Ascending aorta (tissue), 2 donors: ENCODE measurements around the gene NANOS3. TPM values are rescaled to one million over a fixed set of nuclear protein-coding genes. Genes with fewer than 3 reads are reported as not detected.

Experiments
- DNase-seq, 2 donors: peaks; one replicate each; pipeline ENCODE4 v3.0.0-alpha.2; 2019; ENCODE audit warnings: low spot score in 2 of 2
- H3K27ac ChIP-seq, 2 donors: fragments of 200-600 bp; sonication (generic); one replicate each; pipeline ENCODE4 v1.5.1; 2016 to 2017; ENCODE audit warnings: mild to moderate bottlenecking in 1 of 2
- H3K27me3 ChIP-seq: fragments of 200-600 bp; sonication (generic); one replicate; pipeline ENCODE4 v1.5.1; 2017
- H3K36me3 ChIP-seq, 2 donors: fragments of 200-600 bp; sonication (generic); one replicate each; pipeline ENCODE4 v1.5.1; 2016
- H3K4me1 ChIP-seq, 2 donors: fragments of 200-600 bp; sonication (generic); one replicate each; pipeline ENCODE4 v1.5.1; 2016 to 2017; ENCODE audit warnings: mild to moderate bottlenecking in 1 of 2
- H3K4me3 ChIP-seq, 2 donors: fragments of 200-600 bp; sonication (generic); one replicate each; pipeline ENCODE4 v1.5.1; 2016 to 2017; ENCODE audit warnings: mild to moderate bottlenecking in 1 of 2
- H3K9me3 ChIP-seq, 2 donors: fragments of 200-600 bp; sonication (generic); one replicate each; pipeline ENCODE4 v1.5.1; 2016
- intact Hi-C: fragments of 100-400 bp; cut with DNase I; formaldehyde crosslinking; loops from one replicate; pipeline ENCODE4 v1.15.1; 2023
- total RNA-seq: library from RNA; depleted of rRNA; stranded (reverse); fragments of >200 nt; gene quantifications from one replicate; pipeline ENCODE4 v1.1.0, GENCODE V29; 2016
- TF ChIP-seq, protein P1 (sequence below), 3 experiments: fragments of 200-600 bp in 2 of 3; fragments of 450-650 bp in 1 of 3; sonication (generic) in 2 of 3; IDR thresholded peaks; one replicate each; pipeline ENCODE4 v1.5.1; 2016 to 2019; ENCODE audit warnings: antibody characterized with exemption in 3 of 3, mild to moderate bottlenecking in 1 of 3, moderate library complexity in 1 of 3

The NANOS3 gene
- total RNA-seq, 1 donor from 2014 or later, result not detected

GRCh38 chr19:13908674-13909073, 31.7 kb downstream of the NANOS3 start:
- Histone ChIP-seq H3K9me3 (no peaks in the 10 kb centered on the region), H3K27ac (no peak overlapping the region), H3K4me1 (peaks cover 4 to 13% of the 10 kb centered on the region in 2 donors), H3K27me3 (no peaks in the 10 kb centered on the region), H3K36me3 (peaks cover 20 to 32% of the 10 kb centered on the region in 2 donors), H3K4me3 (no peak overlapping the region)
- intact Hi-C loops, result no loop called here
- TF ChIP-seq, protein P1, sequence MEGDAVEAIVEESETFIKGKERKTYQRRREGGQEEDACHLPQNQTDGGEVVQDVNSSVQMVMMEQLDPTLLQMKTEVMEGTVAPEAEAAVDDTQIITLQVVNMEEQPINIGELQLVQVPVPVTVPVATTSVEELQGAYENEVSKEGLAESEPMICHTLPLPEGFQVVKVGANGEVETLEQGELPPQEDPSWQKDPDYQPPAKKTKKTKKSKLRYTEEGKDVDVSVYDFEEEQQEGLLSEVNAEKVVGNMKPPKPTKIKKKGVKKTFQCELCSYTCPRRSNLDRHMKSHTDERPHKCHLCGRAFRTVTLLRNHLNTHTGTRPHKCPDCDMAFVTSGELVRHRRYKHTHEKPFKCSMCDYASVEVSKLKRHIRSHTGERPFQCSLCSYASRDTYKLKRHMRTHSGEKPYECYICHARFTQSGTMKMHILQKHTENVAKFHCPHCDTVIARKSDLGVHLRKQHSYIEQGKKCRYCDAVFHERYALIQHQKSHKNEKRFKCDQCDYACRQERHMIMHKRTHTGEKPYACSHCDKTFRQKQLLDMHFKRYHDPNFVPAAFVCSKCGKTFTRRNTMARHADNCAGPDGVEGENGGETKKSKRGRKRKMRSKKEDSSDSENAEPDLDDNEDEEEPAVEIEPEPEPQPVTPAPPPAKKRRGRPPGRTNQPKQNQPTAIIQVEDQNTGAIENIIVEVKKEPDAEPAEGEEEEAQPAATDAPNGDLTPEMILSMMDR (IDR thresholded peaks at IDR 0.05), result no peak
- no peak for DNase-seq

DNA sequence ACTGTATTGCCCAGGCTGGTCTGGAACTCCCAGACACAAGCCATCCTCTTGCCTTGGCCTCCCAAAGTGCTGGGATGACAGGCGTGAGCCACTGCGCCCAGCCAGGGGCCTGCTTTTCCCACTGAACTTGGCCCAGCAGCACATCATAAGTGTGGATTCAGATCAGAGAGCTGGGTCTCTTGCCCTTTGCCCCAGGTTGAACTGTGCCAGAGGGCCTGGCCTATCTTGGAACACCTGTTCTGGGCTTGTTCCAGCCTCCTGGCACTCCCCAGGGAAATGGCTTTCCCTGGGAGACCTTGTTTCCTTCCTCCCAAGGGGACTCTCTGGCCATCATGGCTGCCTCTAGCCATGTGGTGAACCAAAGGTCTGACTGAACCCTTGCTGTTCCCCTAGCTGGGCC, 32.5 kb downstream of the NANOS3 start:
- Histone ChIP-seq H3K27me3 (no peaks in the 10 kb centered on the region), H3K9me3 (no peaks in the 10 kb centered on the region), H3K4me3 (no peak overlapping the region), H3K4me1 (peaks cover 4 to 13% of the 10 kb centered on the region in 2 donors), H3K36me3 (peaks cover 26 to 39% of the 10 kb centered on the region in 2 donors), H3K27ac (no peak overlapping the region)
- TF ChIP-seq, protein P1 (IDR thresholded peaks at IDR 0.05), result no peak
- no peak for DNase-seq
- intact Hi-C loops, result no loop called here

- Histone ChIP-seq H3K9me3 (no peaks in the 10 kb centered on the region), H3K27ac (no peak overlapping the region), H3K4me1 (no peaks in the 10 kb centered on the region), H3K36me3 (peaks cover 44 to 63% of the 10 kb centered on the region in 2 donors), H3K27me3 (no peaks in the 10 kb centered on the region), H3K4me3 (no peak overlapping the region)
- TF ChIP-seq, protein P1 (IDR thresholded peaks at IDR 0.05), result no peak
- DNase-seq, result no peak
- intact Hi-C loops, result no loop called here
Observed at GRCh38 chr19:13913352-13913751, 36.4 kb downstream of the NANOS3 start.

GRCh38 chr19:13914777-13915176, 37.8 kb downstream of the NANOS3 start:
- DNase-seq, result no peak
- TF ChIP-seq, protein P1 (IDR thresholded peaks at IDR 0.05), result no peak
- H3K36me3 ChIP-seq, result peaks cover 54 to 73% of the 10 kb centered on the region in 2 donors

DNA sequence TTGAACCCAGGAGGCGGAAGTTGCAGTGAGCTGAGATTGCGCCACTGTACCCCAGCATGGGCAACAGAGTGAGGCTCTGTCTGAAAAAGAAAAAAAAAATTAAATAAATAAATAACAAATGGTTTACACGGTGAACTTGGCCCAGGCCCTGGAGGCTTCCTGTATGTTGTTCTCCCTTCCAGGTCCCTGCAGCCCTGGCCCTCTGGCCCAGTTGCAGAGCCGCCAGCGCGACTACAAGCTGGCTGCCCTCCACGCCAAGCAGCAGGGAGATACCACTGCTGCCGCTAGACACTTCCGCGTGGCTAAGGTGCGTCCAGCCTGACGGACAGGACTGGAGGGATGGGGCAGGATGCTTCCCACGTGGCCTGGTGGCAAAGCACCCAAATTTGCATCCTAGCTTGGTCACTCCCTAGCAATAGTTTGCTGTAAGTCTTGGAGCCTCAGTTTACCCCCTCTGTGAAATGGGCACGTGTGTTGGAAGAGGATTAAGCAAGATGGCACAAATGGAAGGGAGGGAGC, 41.0 kb downstream of the NANOS3 start:
- H3K27me3 ChIP-seq, result no peaks in the 10 kb centered on the region
- no peak for DNase-seq
- no peak overlapping the region for H3K27ac ChIP-seq
- H3K4me3 ChIP-seq, result no peak overlapping the region
- intact Hi-C loops, result no loop called here
- no peaks in the 10 kb centered on the region for H3K4me1 ChIP-seq
- H3K9me3 ChIP-seq, result no peaks in the 10 kb centered on the region
- peaks cover 58 to 75% of the 10 kb centered on the region in 2 donors for H3K36me3 ChIP-seq
- TF ChIP-seq, protein P1 (IDR thresholded peaks at IDR 0.05), result no peak

More at GRCh38 chr19:13914777-13915176, 37.8 kb downstream of the NANOS3 start:
- H3K27me3 ChIP-seq, result no peaks in the 10 kb centered on the region
- H3K27ac ChIP-seq, result no peak overlapping the region
- no peaks in the 10 kb centered on the region for H3K9me3 ChIP-seq
- H3K4me1 ChIP-seq, result no peaks in the 10 kb centered on the region
- no peak overlapping the region for H3K4me3 ChIP-seq
- intact Hi-C loops, result no loop called here
